ENCODE results near the gene LRRC49. TPM values are rescaled to one million over a fixed set of nuclear protein-coding genes. Genes with fewer than 3 reads are reported as not detected.

The LRRC49 gene
- total RNA-seq, 6 donors from 2014 or later = 3.0 to 26.7 (median 9.2) TPM

DNA sequence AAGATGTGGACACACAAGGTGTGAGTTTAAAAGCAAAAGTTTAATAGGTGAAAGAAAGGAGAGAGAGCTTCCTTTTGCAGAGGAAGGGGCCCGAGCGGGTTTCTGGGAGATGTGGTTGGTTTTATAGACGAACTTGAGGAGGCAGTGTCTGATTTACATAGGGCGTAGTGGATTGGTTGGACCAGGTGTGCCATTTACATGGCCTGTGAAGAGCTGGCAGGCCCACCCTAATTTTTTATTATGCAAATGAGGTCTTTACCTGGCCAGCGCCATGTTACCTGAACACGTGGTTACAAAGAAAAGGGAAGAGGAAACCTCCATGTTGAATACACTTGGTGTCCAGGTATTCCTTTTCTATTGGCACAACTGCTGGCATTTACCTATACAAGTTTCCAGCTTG lies 179.8 kb downstream of the LRRC49 start:
- Histone ChIP-seq H3K4me1 (peaks cover 0 to 8% (median 3%) of the 10 kb centered on the region in 4 donors), H3K36me3 (no peaks in the 10 kb centered on the region), H3K27ac (no peak overlapping the region), H3K9me3 (no peaks in the 10 kb centered on the region), H3K27me3 (no peaks in the 10 kb centered on the region), H3K4me3 (no peak overlapping the region)
- DNase-seq (no peak), ATAC-seq (ENCODE audit: low FRiP score in 2 of 2) (no peak)
- no peak for TF ChIP-seq CTCF (IDR thresholded peaks at IDR 0.05)
- no peak for TF ChIP-seq POLR2AphosphoS5 (IDR thresholded peaks at IDR 0.05)
- no peak for TF ChIP-seq POLR2A (IDR thresholded peaks at IDR 0.05)
- no peak for TF ChIP-seq EP300 (IDR thresholded peaks at IDR 0.05)
- 91 to 93% methylated on average over 6 of the region's 6 CpGs for WGBS, 2 donors

- TF ChIP-seq CTCF (IDR thresholded peaks at IDR 0.05) = no peak
- TF ChIP-seq POLR2A (IDR thresholded peaks at IDR 0.05) = no peak
- WGBS, 2 donors = 75 to 79% methylated on average over 6 of the region's 6 CpGs
- ATAC-seq (ENCODE audit: low FRiP score in 2 of 2) = no peak
- no peak for DNase-seq
- H3K9me3 ChIP-seq = no peaks in the 10 kb centered on the region
- no peaks in the 10 kb centered on the region for H3K27me3 ChIP-seq
- H3K4me1 ChIP-seq = peaks cover 0 to 8% (median 2%) of the 10 kb centered on the region in 4 donors
- H3K36me3 ChIP-seq = no peaks in the 10 kb centered on the region
- no peak overlapping the region for H3K27ac ChIP-seq
- no peak overlapping the region for H3K4me3 ChIP-seq
Observed at GRCh38 chr15:71078506-71079207, 186.0 kb downstream of the LRRC49 start.

GRCh38 chr15:71079208-71080044 lies 186.8 kb downstream of the LRRC49 start:
- no peak overlapping the region for H3K27ac ChIP-seq
- no peak overlapping the region for H3K4me3 ChIP-seq
- TF ChIP-seq EP300 (IDR thresholded peaks at IDR 0.05) = no peak
- no peak for TF ChIP-seq POLR2AphosphoS5 (IDR thresholded peaks at IDR 0.05)
- TF ChIP-seq POLR2A (IDR thresholded peaks at IDR 0.05) = no peak
- no peak for TF ChIP-seq CTCF (IDR thresholded peaks at IDR 0.05)
- no peaks in the 10 kb centered on the region for H3K27me3 ChIP-seq
- no peaks in the 10 kb centered on the region for H3K9me3 ChIP-seq
- H3K36me3 ChIP-seq = no peaks in the 10 kb centered on the region
- 41 to 48% methylated on average over 6 of the region's 6 CpGs for WGBS, 2 donors
- peak in 1 of 2 donors; percentile 25 for ATAC-seq (ENCODE audit: low FRiP score in 2 of 2)
- DNase-seq = no peak
- H3K4me1 ChIP-seq = peaks cover 0 to 8% (median 2%) of the 10 kb centered on the region in 4 donors

- no peaks in the 10 kb centered on the region for H3K27me3 ChIP-seq
- TF ChIP-seq CTCF (IDR thresholded peaks at IDR 0.05) (no peak), POLR2AphosphoS5 (IDR thresholded peaks at IDR 0.05) (no peak), POLR2A (IDR thresholded peaks at IDR 0.05) (no peak), EP300 (IDR thresholded peaks at IDR 0.05) (no peak)
Observed at GRCh38 chr15:71080166-71080565, 187.5 kb downstream of the LRRC49 start.

More at GRCh38 chr15:71080166-71080565, 187.5 kb downstream of the LRRC49 start:
- peaks cover 0 to 8% (median 2%) of the 10 kb centered on the region in 4 donors for H3K4me1 ChIP-seq
- DNase-seq = no peak
- H3K36me3 ChIP-seq = no peaks in the 10 kb centered on the region
- H3K9me3 ChIP-seq = no peaks in the 10 kb centered on the region
- no peak for ATAC-seq (ENCODE audit: low FRiP score in 2 of 2)
- no peak overlapping the region for H3K4me3 ChIP-seq
- 89 to 92% methylated on average over 7 of the region's 7 CpGs for WGBS, 2 donors
- H3K27ac ChIP-seq = no peak overlapping the region

All from upper lobe of left lung (tissue), 6 donors.